ENCODE results near the gene ITM2B.

- TF ChIP-seq POLR2A (IDR thresholded peaks at IDR 0.05; ENCODE audit: low read length), result no peak
- TF ChIP-seq GATA1 (IDR thresholded peaks at IDR 0.05; ENCODE audit: low read depth, low read length), result no peak
Observed at GRCh38 chr13:48295271-48295670, 62.3 kb downstream of the ITM2B start.

Measured in erythroblast (primary cell).